OCI-LY7 (cell line): ENCODE results near the gene EXOC6B. TPM values are rescaled to one million over a fixed set of nuclear protein-coding genes. Genes with fewer than 3 reads are reported as not detected.

ENCODE experiments used
- BruUV-seq: library from RNA; stranded (reverse); fragments of 400-500 nt; replicated peaks from 2 replicates; lab custom pipeline; 2021; lab: Mats Ljungman, UMichigan
- CTCF ChIA-PET: fragments of 300-600 bp; sonication (Branson Sonifier 250); formaldehyde crosslinking; loops from one replicate; lab custom pipeline; 2022; ENCODE audit warnings: antibody characterized with exemption; ENCODE audit not compliant: unreplicated experiment; lab: Charles Lee
- POLR2A ChIA-PET: fragments of 300-600 bp; sonication (Branson Sonifier 250); formaldehyde crosslinking; loops from one replicate; lab custom pipeline; 2022; ENCODE audit warnings: antibody characterized with exemption; lab: Charles Lee
- DNase-seq: peaks from one replicate; pipeline ENCODE4 v3.0.0-alpha.2; 2015; ENCODE audit warnings: low spot score
- H2AFZ ChIP-seq: fragments of 200-600 bp; sonication (generic), shearing (Covaris generic); 2 replicates; pipeline ENCODE4 v1.6.1; 2014; ENCODE audit warnings: mild to moderate bottlenecking, antibody characterized with exemption, low read length, moderate library complexity
- H3K27ac ChIP-seq: fragments of 200-600 bp; sonication (generic); 2 replicates; pipeline ENCODE4 v1.5.1; 2014; ENCODE audit warnings: mixed run types, low read depth, mild to moderate bottlenecking, moderate library complexity, low read length, inconsistent platforms; ENCODE audit not compliant: poor library complexity, severe bottlenecking
- H3K36me3 ChIP-seq: fragments of 200-600 bp; sonication (generic); 2 replicates; pipeline ENCODE4 v1.6.1; 2014; ENCODE audit warnings: mild to moderate bottlenecking, antibody characterized with exemption, low read length, moderate library complexity, mixed read lengths; ENCODE audit not compliant: insufficient read depth
- H3K4me1 ChIP-seq: fragments of 200-600 bp; sonication (generic); 2 replicates; pipeline ENCODE4 v1.5.1; 2014; ENCODE audit warnings: mild to moderate bottlenecking, low read length; ENCODE audit not compliant: insufficient read depth, poor library complexity, severe bottlenecking
- H3K4me2 ChIP-seq: fragments of 200-600 bp; sonication (generic); 2 replicates; pipeline ENCODE4 v1.6.1; 2014; ENCODE audit warnings: mild to moderate bottlenecking, low read length
- H3K4me3 ChIP-seq: fragments of 200-600 bp; sonication (generic); 2 replicates; pipeline ENCODE4 v1.5.1; 2014; ENCODE audit warnings: mild to moderate bottlenecking, low read depth, low read length; ENCODE audit not compliant: poor library complexity, severe bottlenecking
- H3K79me2 ChIP-seq: fragments of 200-600 bp; sonication (generic); 2 replicates; pipeline ENCODE4 v1.6.1; 2016; ENCODE audit warnings: low read depth, mild to moderate bottlenecking, low read length, moderate library complexity, mixed read lengths; ENCODE audit not compliant: insufficient read depth
- H3K9me2 ChIP-seq: fragments of 200-600 bp; sonication (generic); 2 replicates; pipeline ENCODE4 v1.6.1; 2016; ENCODE audit warnings: mild to moderate bottlenecking, low read length, mixed read lengths; ENCODE audit not compliant: insufficient read depth
- H3K9me3 ChIP-seq: fragments of 200-600 bp; sonication (generic); 2 replicates; pipeline ENCODE4 v1.6.1; 2014; ENCODE audit warnings: mild to moderate bottlenecking, mixed run types, low read length, mixed read lengths
- H4K20me1 ChIP-seq: fragments of 200-600 bp; sonication (generic); 2 replicates; pipeline ENCODE4 v1.6.1; 2014; ENCODE audit warnings: mild to moderate bottlenecking, antibody characterized with exemption, low read length, moderate library complexity, mixed read lengths; ENCODE audit not compliant: insufficient read depth
- EZH2phosphoT487 ChIP-seq: fragments of 200-600 bp; sonication (generic); IDR thresholded peaks from 2 replicates; pipeline ENCODE4 v1.6.1; 2018; ENCODE audit warnings: low read depth, borderline replicate concordance, mild to moderate bottlenecking, mixed run types, antibody characterized with exemption, low read length, moderate library complexity, mixed read lengths
- intact Hi-C: fragments of 100-400 bp; cut with micrococcal nuclease; formaldehyde crosslinking; loops from one replicate; pipeline ENCODE4 v1.10.0; 2022; ENCODE audit not compliant: unreplicated experiment
- total RNA-seq, 2 experiments: library from RNA; depleted of rRNA in 1 of 2; stranded (reverse); fragments of >200 nt in 1 of 2; shearing (Covaris generic) in 1 of 2; gene quantifications; 2 replicates each; pipeline ENCODE4 v1.2.3, GENCODE V29; 2014 to 2022
- TF ChIP-seq, protein P1 (sequence below): fragments of 200-600 bp; sonication (generic); conservative IDR thresholded peaks from 2 replicates; pipeline ENCODE4 v1.5.1; 2014; ENCODE audit warnings: mild to moderate bottlenecking, antibody characterized with exemption, low read length, moderate library complexity, mixed read lengths

Gene EXOC6B
- total RNA-seq, 2 experiments from 2014 or later = 5.1 TPM; not detected in 1

DNA sequence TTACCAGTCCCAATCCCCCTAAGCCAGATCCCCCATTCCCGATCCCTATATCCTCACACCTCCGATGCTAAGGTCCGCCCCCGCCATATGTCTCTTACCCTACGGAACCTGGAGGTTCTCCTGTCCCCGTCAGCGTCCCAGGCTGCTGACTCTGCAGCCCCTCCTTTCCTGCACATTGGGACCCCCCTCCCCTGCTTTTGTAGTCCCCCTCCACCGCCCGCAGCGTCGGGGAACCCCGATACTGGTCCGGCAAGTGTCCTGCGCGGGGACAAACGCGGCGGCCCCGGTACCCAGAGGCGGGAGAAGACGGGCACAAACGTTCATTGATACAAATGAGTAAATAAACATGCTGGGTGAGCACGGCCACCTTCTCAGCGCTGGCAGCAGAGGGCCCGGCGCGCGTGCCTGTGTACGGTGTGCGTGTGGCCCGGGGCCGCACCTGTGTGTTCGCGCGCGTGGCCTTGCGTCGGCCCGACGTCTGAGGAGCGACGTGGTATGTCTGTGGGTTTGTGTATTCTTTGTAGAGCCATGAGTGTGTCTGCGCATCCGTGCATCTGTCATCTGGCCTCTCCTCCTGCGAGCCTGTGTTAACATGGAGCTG, 676.2 kb downstream of the EXOC6B start:
- ChIA-PET POLR2A (no interaction called here), CTCF (interaction anchor here (0.9 kb wide), 1 partner anchor 226 kb away, joined by 5 read pairs; no protein-coding TSS in a partner anchor)
- H3K27ac ChIP-seq = no peak overlapping the region
- H3K4me3 ChIP-seq = no peak overlapping the region
- H3K4me2 ChIP-seq = no peak overlapping the region
- H3K9me3 ChIP-seq = no peaks in the 10 kb centered on the region
- no peaks in the 10 kb centered on the region for H3K79me2 ChIP-seq
- H3K9me2 ChIP-seq = no peaks in the 10 kb centered on the region
- no peak for DNase-seq
- H2AFZ ChIP-seq = no peak overlapping the region
- TF ChIP-seq, protein P1, sequence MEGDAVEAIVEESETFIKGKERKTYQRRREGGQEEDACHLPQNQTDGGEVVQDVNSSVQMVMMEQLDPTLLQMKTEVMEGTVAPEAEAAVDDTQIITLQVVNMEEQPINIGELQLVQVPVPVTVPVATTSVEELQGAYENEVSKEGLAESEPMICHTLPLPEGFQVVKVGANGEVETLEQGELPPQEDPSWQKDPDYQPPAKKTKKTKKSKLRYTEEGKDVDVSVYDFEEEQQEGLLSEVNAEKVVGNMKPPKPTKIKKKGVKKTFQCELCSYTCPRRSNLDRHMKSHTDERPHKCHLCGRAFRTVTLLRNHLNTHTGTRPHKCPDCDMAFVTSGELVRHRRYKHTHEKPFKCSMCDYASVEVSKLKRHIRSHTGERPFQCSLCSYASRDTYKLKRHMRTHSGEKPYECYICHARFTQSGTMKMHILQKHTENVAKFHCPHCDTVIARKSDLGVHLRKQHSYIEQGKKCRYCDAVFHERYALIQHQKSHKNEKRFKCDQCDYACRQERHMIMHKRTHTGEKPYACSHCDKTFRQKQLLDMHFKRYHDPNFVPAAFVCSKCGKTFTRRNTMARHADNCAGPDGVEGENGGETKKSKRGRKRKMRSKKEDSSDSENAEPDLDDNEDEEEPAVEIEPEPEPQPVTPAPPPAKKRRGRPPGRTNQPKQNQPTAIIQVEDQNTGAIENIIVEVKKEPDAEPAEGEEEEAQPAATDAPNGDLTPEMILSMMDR = no peak
- no peak for TF ChIP-seq EZH2phosphoT487
- H3K4me1 ChIP-seq = no peaks in the 10 kb centered on the region
- no peaks in the 10 kb centered on the region for H4K20me1 ChIP-seq
- intact Hi-C loops = loop anchor here (2.0 kb wide), 2 partner anchors 225 to 605 kb away; no protein-coding TSS in a partner anchor
- no peaks in the 10 kb centered on the region for H3K36me3 ChIP-seq
- BruUV-seq = no TSS peak

GRCh38 chr2:72148837-72149555, 676.8 kb downstream of the EXOC6B start:
- Histone ChIP-seq H3K4me2 (no peak overlapping the region), H3K9me2 (no peaks in the 10 kb centered on the region), H3K79me2 (no peaks in the 10 kb centered on the region), H2AFZ (no peak overlapping the region), H3K36me3 (no peaks in the 10 kb centered on the region), H3K4me3 (no peak overlapping the region), H4K20me1 (no peaks in the 10 kb centered on the region), H3K27ac (no peak overlapping the region), H3K9me3 (no peaks in the 10 kb centered on the region), H3K4me1 (no peaks in the 10 kb centered on the region)
- no TSS peak for BruUV-seq
- intact Hi-C loops = no loop called here
- POLR2A ChIA-PET = no interaction called here
- CTCF ChIA-PET = no interaction called here
- DNase-seq = no peak
- TF ChIP-seq, protein P1 = no peak
- no peak for TF ChIP-seq EZH2phosphoT487
